HepG2 (cell line): ENCODE data around the gene CHN2. TPM values are rescaled to one million over a fixed set of nuclear protein-coding genes. Genes with fewer than 3 reads are reported as not detected.

Experiments used
- ATAC-seq: fragments of 200-7000 bp; cut with Tn5 transposase; 3 replicates; pipeline ENCODE4 v1.9.1; 2020; ENCODE audit warnings: mild to moderate bottlenecking, moderate library complexity
- BruUV-seq: library from RNA; stranded (reverse); fragments of 400-500 nt; replicated peaks from 2 replicates; lab custom pipeline; 2021; lab: Mats Ljungman, UMichigan
- CTCF ChIA-PET: fragments of 300-600 bp; formaldehyde crosslinking; extraction: SDS; loops from one replicate; lab custom pipeline; 2021; ENCODE audit warnings: low total read pairs, inconsistent platforms, low intra/inter-chr PET ratio; lab: Yijun Ruan, JAX
- POLR2A ChIA-PET: fragments of 350-600 bp; sonication (Branson Sonifier 250); formaldehyde crosslinking; loops from one replicate; lab custom pipeline; 2020; ENCODE audit warnings: antibody characterized with exemption, inconsistent platforms; lab: Yijun Ruan, JAX
- DNase-seq: peaks from one replicate; pipeline ENCODE4 v3.0.0-alpha.2; 2015; ENCODE audit warnings: low spot score
- FAIRE-seq: peaks from 3 replicates; lab custom pipeline; 2011; peaks lifted over from hg19 to GRCh38; lab: Jason Lieb, UNC
- H2AFZ ChIP-seq: one replicate; pipeline ENCODE4 v1.6.1; 2011; ENCODE audit warnings: low read length, inconsistent platforms
- H3K27ac ChIP-seq: fragments of 300-600 bp; 3 replicates; pipeline ENCODE4 v1.8.0; 2011; ENCODE audit warnings: mixed run types, mild to moderate bottlenecking, mixed read lengths, low read length, inconsistent platforms; ENCODE audit not compliant: insufficient read depth; ENCODE audit errors: extremely low read length
- H3K27me3 ChIP-seq, 2 experiments: fragments of 200-600 bp in 1 of 2; 2 replicates in 1 of 2; 3 replicates in 1 of 2; pipeline versions ENCODE4 v1.6.0 to v1.8.0; 2011; ENCODE audit warnings: low read length in 2 of 2, mild to moderate bottlenecking in 2 of 2, moderate library complexity in 2 of 2, inconsistent platforms in 1 of 2; ENCODE audit not compliant: insufficient read depth in 2 of 2, control insufficient read depth in 1 of 2
- H3K36me3 ChIP-seq, 2 experiments: fragments of 200-600 bp in 1 of 2; replicated peaks in 1 of 2; 2 replicates in 1 of 2; 3 replicates in 1 of 2; pipeline versions ENCODE4 v1.5.1 to v1.8.0; 2011; ENCODE audit warnings: low read length in 2 of 2, inconsistent platforms in 1 of 2; ENCODE audit not compliant: insufficient read depth in 2 of 2, control insufficient read depth in 1 of 2
- H3K4me1 ChIP-seq: 2 replicates; pipeline ENCODE4 v1.5.1; 2012; ENCODE audit warnings: low read length, inconsistent platforms; ENCODE audit not compliant: insufficient read depth
- H3K4me2 ChIP-seq: 2 replicates; pipeline ENCODE4 v1.6.0; 2011; ENCODE audit warnings: low read depth, low read length, inconsistent platforms
- H3K4me3 ChIP-seq, 3 experiments: fragments of 200-600 bp in 1 of 3; sonication (generic), shearing (Covaris generic) in 1 of 3; replicated peaks in 1 of 3; 2 replicates each; pipeline ENCODE4 v1.5.1; 2011 to 2016; ENCODE audit warnings: low read length in 3 of 3, inconsistent platforms in 2 of 3, low read depth in 2 of 3, mild to moderate bottlenecking in 2 of 3, control low read depth in 1 of 3, mixed read lengths in 1 of 3; ENCODE audit not compliant: insufficient read depth in 1 of 3
- H3K79me2 ChIP-seq: one replicate; pipeline ENCODE4 v1.6.1; 2011; ENCODE audit warnings: low read length, inconsistent platforms; ENCODE audit not compliant: insufficient read depth
- H3K9ac ChIP-seq: 2 replicates; pipeline ENCODE4 v1.6.0; 2011; ENCODE audit warnings: mild to moderate bottlenecking, low read depth, low read length, inconsistent platforms; ENCODE audit not compliant: insufficient read depth
- H3K9me3 ChIP-seq: 2 replicates; pipeline ENCODE4 v1.5.1; 2012; ENCODE audit warnings: mild to moderate bottlenecking, low read length
- H4K20me1 ChIP-seq: 2 replicates; pipeline ENCODE4 v1.6.0; 2011; ENCODE audit warnings: inconsistent platforms, mild to moderate bottlenecking, low read length, moderate library complexity; ENCODE audit not compliant: insufficient read depth
- BRF2 ChIP-seq: sonication (generic); formaldehyde crosslinking; IDR thresholded peaks from 2 replicates; pipeline ENCODE4 v1.8.1; 2022; ENCODE audit warnings: mild to moderate bottlenecking, missing genetic modification reagents
- DNMT1 ChIP-seq: sonication (generic); formaldehyde crosslinking; IDR thresholded peaks from 2 replicates; pipeline ENCODE4 v1.5.1; 2020; ENCODE audit warnings: mild to moderate bottlenecking, missing genetic modification reagents
- ETV6 ChIP-seq: sonication (generic); formaldehyde crosslinking; conservative IDR thresholded peaks from 2 replicates; pipeline ENCODE4 v1.4.0; 2020; ENCODE audit warnings: missing genetic modification reagents
- FOXA3 ChIP-seq: IDR thresholded peaks from 2 replicates; pipeline ENCODE4 v1.6.1; 2016; ENCODE audit warnings: missing genetic modification reagents, missing compliant biosample characterization
- HNF4G ChIP-seq, 2 experiments: sonication (generic) in 1 of 2; formaldehyde crosslinking in 1 of 2; IDR thresholded peaks; 2 replicates each; pipeline versions ENCODE4 v1.4.0 to v1.6.1; 2011 to 2020; ENCODE audit warnings: borderline replicate concordance in 2 of 2, low read depth in 2 of 2, mild to moderate bottlenecking in 2 of 2, low read length in 1 of 2, missing genetic modification reagents in 1 of 2, moderate library complexity in 1 of 2
- KLF13 ChIP-seq: sonication (generic); formaldehyde crosslinking; IDR thresholded peaks from 2 replicates; pipeline ENCODE4 v1.4.0; 2020; ENCODE audit warnings: mild to moderate bottlenecking, missing genetic modification reagents
- KMT2B ChIP-seq: IDR thresholded peaks from 2 replicates; pipeline ENCODE4 v1.6.1; 2016; ENCODE audit warnings: missing genetic modification reagents, missing compliant biosample characterization
- MIXL1 ChIP-seq: IDR thresholded peaks from 2 replicates; pipeline ENCODE4 v1.6.1; 2016
- NFE2L2 ChIP-seq: fragments of 150-350 bp; IDR thresholded peaks from 2 replicates; pipeline ENCODE4 v1.6.1; 2014; ENCODE audit warnings: low read length
- TRIM24 ChIP-seq: sonication (generic); formaldehyde crosslinking; IDR thresholded peaks from 2 replicates; pipeline ENCODE4 v1.8.0; 2022; ENCODE audit warnings: mild to moderate bottlenecking, missing genetic modification reagents
- ZBTB38 ChIP-seq: sonication (generic); formaldehyde crosslinking; IDR thresholded peaks from 2 replicates; pipeline ENCODE4 v1.5.1; 2020; ENCODE audit warnings: mild to moderate bottlenecking, missing genetic modification reagents
- ZFP91 ChIP-seq: sonication (generic); formaldehyde crosslinking; IDR thresholded peaks from 2 replicates; pipeline ENCODE4 v1.9.0; 2022; ENCODE audit warnings: missing genetic modification reagents, mild to moderate bottlenecking, borderline replicate concordance
- ZNF124 ChIP-seq: sonication (generic); formaldehyde crosslinking; IDR thresholded peaks from 2 replicates; pipeline ENCODE4 v1.4.0; 2020; ENCODE audit warnings: missing genetic modification reagents
- ZNF3 ChIP-seq: IDR thresholded peaks from 2 replicates; pipeline ENCODE4 v1.7.0; 2017; ENCODE audit warnings: inconsistent platforms
- ZNF317 ChIP-seq: sonication (generic); formaldehyde crosslinking; IDR thresholded peaks from 2 replicates; pipeline ENCODE4 v1.5.0; 2020; ENCODE audit warnings: mild to moderate bottlenecking, missing genetic modification reagents
- ZNF607 ChIP-seq: sonication (generic); formaldehyde crosslinking; IDR thresholded peaks from 2 replicates; pipeline ENCODE4 v1.5.1; 2020; ENCODE audit warnings: missing genetic modification reagents, mild to moderate bottlenecking, borderline replicate concordance
- ZNF615 ChIP-seq: sonication (generic); formaldehyde crosslinking; IDR thresholded peaks from 2 replicates; pipeline ENCODE4 v1.5.0; 2020; ENCODE audit warnings: mild to moderate bottlenecking, missing genetic modification reagents, borderline replicate concordance
- ZNF788 ChIP-seq: sonication (generic); formaldehyde crosslinking; IDR thresholded peaks from 2 replicates; pipeline ENCODE4 v1.5.0; 2020; ENCODE audit warnings: mild to moderate bottlenecking, missing genetic modification reagents, borderline replicate concordance
- ZSCAN25 ChIP-seq: sonication (generic); formaldehyde crosslinking; IDR thresholded peaks from 2 replicates; pipeline ENCODE4 v1.8.0; 2022; ENCODE audit warnings: mild to moderate bottlenecking, missing genetic modification reagents
- WGBS: methylation state at CpG from one replicate; pipeline ENCODE4 v1.1.6; 2017; ENCODE audit warnings: low lambda C conversion rate; 5-methylcytosine and 5-hydroxymethylcytosine counted together
- in situ Hi-C: cut with HindIII; loops from 2 replicates; pipeline ENCODE4 v1.10.0; 2017; ENCODE audit warnings: low pct_unique_long_range_greater_than_20kb; ENCODE audit not compliant: extremely low pct_ligation_motif_present
- intact Hi-C: fragments of 100-400 bp; cut with micrococcal nuclease; formaldehyde crosslinking; loops from one replicate; pipeline ENCODE4 v1.10.0; 2022; ENCODE audit not compliant: unreplicated experiment
- polyA plus RNA-seq, 8 experiments: library from polyadenylated mRNA; depleted of rRNA in 3 of 8; stranded (reverse) in 7 of 8; unstranded in 1 of 8; fragments of >200 nt; fragmentation: Illumina TruSeq in 4 of 8; extraction: Trizol in 4 of 8; gene quantifications; 2 replicates each; pipeline versions ENCODE4 v1.2.1 to v1.2.3, GENCODE V29; 2011 to 2016; ENCODE audit warnings: low read depth in 4 of 8, missing spikeins in 1 of 8, mixed read lengths in 1 of 8; ENCODE audit not compliant: insufficient read depth in 1 of 8
- total RNA-seq, 5 experiments: library from RNA; depleted of rRNA; stranded (reverse); fragments of >200 nt; fragmentation: Illumina TruSeq; extraction: Trizol; gene quantifications; 2 replicates each; pipeline ENCODE4 v1.2.3, GENCODE V29; 2016; ENCODE audit warnings: low read depth in 1 of 5

The CHN2 gene
- total and polyA plus RNA-seq, 2 of the 13 experiments (the other 11 are each of a cell fraction or from before 2014, with no cell fraction given), result 23.5 to 30.5 TPM

GRCh38 chr7:29147821-29148220, 46.8 kb upstream of the CHN2 start:
- intact Hi-C loops (no loop called here), in situ Hi-C loops (no loop called here)
- Histone ChIP-seq H2AFZ (no peak overlapping the region), H3K27me3 (no peaks in the 10 kb centered on the region; a peak in 1 of 5 replicates), H3K4me2 (no peak overlapping the region), H3K36me3 (no peaks in the 10 kb centered on the region), H3K79me2 (peaks cover 19% of the 10 kb centered on the region), H4K20me1 (no peaks in the 10 kb centered on the region), H3K9ac (no peak overlapping the region), H3K4me1 (peaks cover 55% of the 10 kb centered on the region), H3K4me3 (no peak overlapping the region), H3K27ac (no peak overlapping the region), H3K9me3 (no peaks in the 10 kb centered on the region)
- ChIA-PET POLR2A (interaction anchor here (3.0 kb wide), 1 partner anchor 16 kb away, joined by 19 read pairs; no protein-coding TSS in a partner anchor), CTCF (no interaction called here)
- no peak for DNase-seq
- TF ChIP-seq MIXL1, result no peak
- TF ChIP-seq ZFP91 (CRISPR knock-in tag), result no peak
- TF ChIP-seq ETV6 (CRISPR knock-in tag), result no peak
- TF ChIP-seq ZNF607 (CRISPR knock-in tag), result no peak
- no peak for TF ChIP-seq ZBTB38 (CRISPR knock-in tag)
- no peak for TF ChIP-seq NFE2L2
- TF ChIP-seq ZNF124, result no peak
- TF ChIP-seq ZNF317 (CRISPR knock-in tag), result no peak
- no peak for TF ChIP-seq DNMT1 (CRISPR knock-in tag)
- TF ChIP-seq ZNF615 (CRISPR knock-in tag), result no peak
- no peak for TF ChIP-seq ZNF788 (CRISPR knock-in tag)
- no peak for TF ChIP-seq KLF13 (CRISPR knock-in tag)
- no peak for TF ChIP-seq ZNF3 (CRISPR knock-in tag)
- no peak for TF ChIP-seq FOXA3
- no peak for TF ChIP-seq HNF4G (IDR thresholded peaks at IDR 0.05; ENCODE audit: borderline replicate concordance, low read depth, low read length)
- TF ChIP-seq HNF4G (CRISPR knock-in tag; IDR thresholded peaks at IDR 0.05; ENCODE audit: borderline replicate concordance, low read depth), result no peak
- TF ChIP-seq KMT2B (CRISPR knock-in tag), result no peak
- no peak for TF ChIP-seq BRF2 (CRISPR knock-in tag)
- TF ChIP-seq ZSCAN25 (CRISPR knock-in tag), result no peak
- TF ChIP-seq TRIM24, result no peak
- no peak for ATAC-seq
- no peak for FAIRE-seq
- WGBS, result 100% methylated on average over 4 of the region's 4 CpGs
- no TSS peak for BruUV-seq
